ENCODE data around the gene RBPJ.

- TF ChIP-seq CTCF (conservative IDR thresholded peaks at IDR 0.05) (no peak), ZFX (IDR thresholded peaks at IDR 0.05) (no peak)
Observed at GRCh38 chr4:26431461-26432180, 110.8 kb downstream of the RBPJ start.
